SK-N-SH (cell line): ENCODE results near the gene APEH. TPM values are rescaled to one million over a fixed set of nuclear protein-coding genes. Genes with fewer than 3 reads are reported as not detected.

Experiments used
- CTCF ChIA-PET: fragments of 300-600, 350-600 bp; formaldehyde crosslinking; extraction: SDS; loops from one replicate; lab custom pipeline; 2021; lab: Yijun Ruan, JAX
- POLR2A ChIA-PET: fragments of 350-600 bp; sonication (Branson Sonifier 250); formaldehyde crosslinking; extraction: SDS; loops from one replicate; lab custom pipeline; 2020; ENCODE audit warnings: antibody characterized with exemption, inconsistent platforms; lab: Yijun Ruan, JAX
- DNase-seq: peaks from one replicate; pipeline ENCODE4 v3.0.0; 2012
- H2AFZ ChIP-seq: fragments of 200-600 bp; sonication (generic); 2 replicates; pipeline ENCODE4 v1.8.1; 2016; ENCODE audit warnings: antibody characterized with exemption, mild to moderate bottlenecking, low read depth
- H3F3A ChIP-seq: fragments of 200-600 bp; sonication (generic); replicated peaks from 2 replicates; pipeline ENCODE3; 2016; ENCODE audit warnings: antibody characterized with exemption, mild to moderate bottlenecking; ENCODE audit not compliant: insufficient read depth
- H3K27ac ChIP-seq, 2 experiments: fragments of 200-500 bp in 1 of 2; fragments of 200-600 bp in 1 of 2; sonication (Bioruptor generic) in 1 of 2; sonication (generic), shearing (Covaris generic) in 1 of 2; 2 replicates each; pipeline versions ENCODE4 v1.5.1 to v1.6.1; 2014 to 2016; ENCODE audit warnings: low read depth in 2 of 2, inconsistent platforms in 1 of 2, low read length in 1 of 2, mild to moderate bottlenecking in 1 of 2, mixed read lengths in 1 of 2
- H3K27me3 ChIP-seq: fragments of 200-600 bp; sonication (generic), shearing (Covaris generic); 2 replicates; pipeline ENCODE4 v1.6.1; 2016; ENCODE audit warnings: mixed run types; ENCODE audit not compliant: insufficient read depth
- H3K36me3 ChIP-seq, 2 experiments: fragments of 200-500 bp in 1 of 2; fragments of 200-600 bp in 1 of 2; sonication (Bioruptor generic) in 1 of 2; sonication (generic) in 1 of 2; replicated peaks in 1 of 2; 2 replicates each; pipeline versions ENCODE3 to v1.5.1; 2014 to 2016; ENCODE audit warnings: low read length in 1 of 2, mild to moderate bottlenecking in 1 of 2; ENCODE audit not compliant: insufficient read depth in 2 of 2, control insufficient read depth in 1 of 2
- H3K4me1 ChIP-seq, 2 experiments: fragments of 200-500 bp in 1 of 2; fragments of 200-600 bp in 1 of 2; sonication (Bioruptor generic) in 1 of 2; sonication (generic), shearing (Covaris generic) in 1 of 2; 2 replicates each; pipeline versions ENCODE4 v1.5.1 to v1.6.1; 2014 to 2016; ENCODE audit warnings: low read depth in 1 of 2, low read length in 1 of 2, mixed run types in 1 of 2; ENCODE audit not compliant: insufficient read depth in 2 of 2, control insufficient read depth in 1 of 2
- H3K4me2 ChIP-seq: fragments of 200-600 bp; sonication (generic), shearing (Covaris generic); 2 replicates; pipeline ENCODE4 v1.6.1; 2017; ENCODE audit warnings: mixed run types
- H3K4me3 ChIP-seq, 2 experiments: fragments of 200-500 bp in 1 of 2; fragments of 200-600 bp in 1 of 2; sonication (Bioruptor generic) in 1 of 2; sonication (generic), shearing (Covaris generic) in 1 of 2; 2 replicates each; pipeline versions ENCODE4 v1.5.1 to v1.8.1; 2014 to 2016; ENCODE audit warnings: low read depth in 2 of 2, inconsistent platforms in 1 of 2, low read length in 1 of 2, mild to moderate bottlenecking in 1 of 2, mixed read lengths in 1 of 2, moderate library complexity in 1 of 2
- H3K79me2 ChIP-seq: fragments of 200-600 bp; sonication (generic); 2 replicates; pipeline ENCODE4 v1.8.1; 2017; ENCODE audit warnings: mild to moderate bottlenecking; ENCODE audit not compliant: insufficient read depth
- H3K9ac ChIP-seq: fragments of 200-600 bp; sonication (generic); 2 replicates; pipeline ENCODE4 v1.6.1; 2017; ENCODE audit warnings: mixed run types
- H3K9me2 ChIP-seq: fragments of 200-600 bp; sonication (generic); 2 replicates; pipeline ENCODE4 v1.6.1; 2017; ENCODE audit warnings: mixed run types
- H3K9me3 ChIP-seq: fragments of 200-600 bp; sonication (generic); 2 replicates; pipeline ENCODE4 v1.6.1; 2017; ENCODE audit warnings: mixed run types, mild to moderate bottlenecking, moderate library complexity
- H4K20me1 ChIP-seq: fragments of 200-600 bp; sonication (generic); 2 replicates; pipeline ENCODE4 v1.6.1; 2017; ENCODE audit warnings: mild to moderate bottlenecking, mixed run types; ENCODE audit not compliant: insufficient read depth
- ELF1 ChIP-seq: IDR thresholded peaks from 2 replicates; pipeline ENCODE4 v1.4.0; 2012
- FOXJ3 ChIP-seq: sonication (generic); formaldehyde crosslinking; IDR thresholded peaks from 2 replicates; pipeline ENCODE4 v1.5.1; 2020; ENCODE audit warnings: mild to moderate bottlenecking, missing genetic modification reagents
- GABPA ChIP-seq: IDR thresholded peaks from 2 replicates; pipeline ENCODE4 v1.4.0; 2012; ENCODE audit warnings: low read depth, mild to moderate bottlenecking
- MAX ChIP-seq: IDR thresholded peaks from 2 replicates; pipeline ENCODE4 v1.4.0; 2012; ENCODE audit warnings: low read depth
- MEF2A ChIP-seq: IDR thresholded peaks from 2 replicates; pipeline ENCODE4 v1.4.0; 2012; ENCODE audit warnings: low read depth, borderline replicate concordance
- MXI1 ChIP-seq: IDR thresholded peaks from 2 replicates; pipeline ENCODE4 v1.6.1; 2012; ENCODE audit warnings: mild to moderate bottlenecking, low read depth, low read length, improper control_type of control experiment
- PBX3 ChIP-seq: IDR thresholded peaks from 2 replicates; pipeline ENCODE4; 2012
- POLR2AphosphoS5 ChIP-seq: IDR thresholded peaks from 2 replicates; pipeline ENCODE4 v1.6.1; 2012; ENCODE audit warnings: low read depth, low read length
- RAD21 ChIP-seq: IDR thresholded peaks from 2 replicates; pipeline ENCODE4 v1.6.1; 2012; ENCODE audit warnings: mild to moderate bottlenecking, low read length
- RCOR1 ChIP-seq: fragments of 150-350 bp; IDR thresholded peaks from 2 replicates; pipeline ENCODE4 v1.6.1; 2017; ENCODE audit warnings: antibody characterized with exemption, low read length
- RXRA ChIP-seq: IDR thresholded peaks from 2 replicates; pipeline ENCODE4 v1.4.0; 2012; ENCODE audit warnings: low read depth, mild to moderate bottlenecking, borderline replicate concordance
- SIN3A ChIP-seq: IDR thresholded peaks from 2 replicates; pipeline ENCODE4 v1.6.1; 2012; ENCODE audit warnings: low read depth, mild to moderate bottlenecking, low read length, moderate library complexity, borderline replicate concordance
- TAF1 ChIP-seq: IDR thresholded peaks from 2 replicates; pipeline ENCODE4 v1.6.1; 2012; ENCODE audit warnings: low read depth, mild to moderate bottlenecking, low read length, moderate library complexity, borderline replicate concordance
- TEAD4 ChIP-seq: IDR thresholded peaks from 2 replicates; pipeline ENCODE4 v1.4.0; 2012; ENCODE audit warnings: mild to moderate bottlenecking, borderline replicate concordance; ENCODE audit not compliant: insufficient read depth
- USF2 ChIP-seq: fragments of 150-350 bp; IDR thresholded peaks from 2 replicates; pipeline ENCODE4 v1.6.1; 2017; ENCODE audit warnings: antibody characterized with exemption, low read length, low read depth, borderline replicate concordance
- YY1 ChIP-seq: IDR thresholded peaks from 2 replicates; pipeline ENCODE4 v1.4.0; 2012; ENCODE audit warnings: low read depth, mild to moderate bottlenecking
- ZBTB33 ChIP-seq: IDR thresholded peaks from 2 replicates; pipeline ENCODE4 v1.4.0; 2012; ENCODE audit warnings: low read depth, borderline replicate concordance
- WGBS: methylation state at CpG from one replicate; pipeline ENCODE4 v1.1.6; 2017; ENCODE audit warnings: low lambda C conversion rate; 5-methylcytosine and 5-hydroxymethylcytosine counted together
- polyA plus RNA-seq, 3 experiments: library from polyadenylated mRNA; depleted of rRNA; stranded (reverse); fragments of >200 nt; gene quantifications; 2 replicates each; pipeline ENCODE4 v1.2.3, GENCODE V29; 2012

The APEH gene
- polyA plus RNA-seq, 1 of the 3 experiments (the other 2 are of a cell fraction), result 112 TPM

- no peak overlapping the region for H2AFZ ChIP-seq
- CTCF ChIA-PET, result interaction anchor here (1.1 to 7.9 kb wide), 3 partner anchors 15 to 178 kb away, joined by 4 to 76 read pairs (median 24); no protein-coding TSS in a partner anchor
- POLR2A ChIA-PET, result no interaction called here
- TF ChIP-seq TAF1, result no peak
- TF ChIP-seq MXI1, result no peak
- TF ChIP-seq FOXJ3 (CRISPR knock-in tag), result no peak
- no peak for TF ChIP-seq RAD21
- TF ChIP-seq GABPA, result no peak
- TF ChIP-seq RXRA, result no peak
- 87% methylated on average over 7 of the region's 14 CpGs for WGBS
- no peaks in the 10 kb centered on the region for H3K9me3 ChIP-seq
- peaks cover under 1 to 15% of the 10 kb centered on the region in 2 experiments; a peak in 1 of 4 replicates for H3K4me1 ChIP-seq
- H3K27ac ChIP-seq, result no peak overlapping the region
- no peak overlapping the region for H3K9ac ChIP-seq
- no peak overlapping the region for H3K4me3 ChIP-seq
- H3K9me2 ChIP-seq, result no peaks in the 10 kb centered on the region
- peaks cover 0 to 35% of the 10 kb centered on the region in 2 experiments for H3K36me3 ChIP-seq
- no peak overlapping the region for H3K4me2 ChIP-seq
- H3K79me2 ChIP-seq, result peaks cover 2% of the 10 kb centered on the region; the same call in 1 of the 2 replicates
- peaks cover 6% of the 10 kb centered on the region for H3F3A ChIP-seq
- H3K27me3 ChIP-seq, result no peaks in the 10 kb centered on the region
- H4K20me1 ChIP-seq, result no peaks in the 10 kb centered on the region
- DNase-seq, result peak; percentile 17
These were observed 43.2 kb downstream of the APEH start for GRCh38 chr3:49717211-49717958.

GRCh38 chr3:49717959-49718857 is 44.1 kb downstream of the APEH start:
- H4K20me1 ChIP-seq, result no peaks in the 10 kb centered on the region
- TF ChIP-seq TEAD4 (no peak), MAX (no peak), SIN3A (no peak), ELF1 (no peak), MEF2A (no peak), RAD21 (no peak), MXI1 (no peak), POLR2AphosphoS5 (no peak), PBX3 (no peak), USF2 (no peak), TAF1 (no peak), RCOR1 (no peak), YY1 (no peak), ZBTB33 (no peak)
- H3K4me1 ChIP-seq, result peaks cover 8 to 24% of the 10 kb centered on the region in 2 experiments; a peak in 2 of 4 replicates
- peaks cover 10% of the 10 kb centered on the region for H3K79me2 ChIP-seq
- no peaks in the 10 kb centered on the region for H3K9me3 ChIP-seq
- no peaks in the 10 kb centered on the region for H3K27me3 ChIP-seq
- CTCF ChIA-PET, result interaction anchor here (1.1 to 7.9 kb wide), 12 partner anchors 16 to 188 kb away, joined by 3 to 76 read pairs (median 4); no protein-coding TSS in a partner anchor
- no peak overlapping the region for H2AFZ ChIP-seq
- peak overlapping the region; percentile 74 for H3K4me2 ChIP-seq
- H3K9ac ChIP-seq, result no peak overlapping the region
- H3K36me3 ChIP-seq, result peaks cover 0 to 38% of the 10 kb centered on the region in 2 experiments
- WGBS, result 94% methylated on average over 62 of the region's 75 CpGs
- H3F3A ChIP-seq, result peaks cover 6% of the 10 kb centered on the region
- H3K9me2 ChIP-seq, result no peaks in the 10 kb centered on the region
- no peak overlapping the region; a peak in 1 of 4 replicates for H3K27ac ChIP-seq
- POLR2A ChIA-PET, result interaction anchor here (1.0 to 1.9 kb wide), 3 partner anchors 17 to 178 kb away, joined by 3 to 8 read pairs (median 4); no protein-coding TSS in a partner anchor
- peak overlapping the region in 1 of 2 experiments; percentile 47; a peak in 1 of 4 replicates for H3K4me3 ChIP-seq
- peak; percentile 22 for DNase-seq
